ENCODE measurements around the gene RPL35. TPM values are rescaled to one million over a fixed set of nuclear protein-coding genes. Genes with fewer than 3 reads are reported as not detected.

The RPL35 gene
- total and polyA plus RNA-seq, 2 of the 8 experiments (the other 6 are each of a cell fraction or from before 2014, with no cell fraction given), result 1,831 to 2,448 TPM

- TF ChIP-seq EP300 (IDR thresholded peaks at IDR 0.05; ENCODE audit: borderline replicate concordance in 1 of 2, low read depth in 2 of 2, low read length in 2 of 2), result no peak
- no peak for TF ChIP-seq JUN (IDR thresholded peaks at IDR 0.05; ENCODE audit: low read depth, low read length)
- TF ChIP-seq SP1 (IDR thresholded peaks at IDR 0.05; ENCODE audit: low read depth, low read length), result no peak
- no peak for TF ChIP-seq NANOG (IDR thresholded peaks at IDR 0.05; ENCODE audit: insufficient read depth, low read depth, low read length, poor library complexity, severe bottlenecking)
- H3K36me3 ChIP-seq (ENCODE audit: control insufficient read depth in 2 of 4, insufficient read depth in 4 of 4, low read length in 3 of 4), result no peaks in the 10 kb centered on the region
- H3K18ac ChIP-seq (ENCODE audit: extremely low read depth, low read length), result 0 out of 2 replicates have a peak overlapping the region, but pooled peaks have one; percentile 3
- no peak overlapping the region for H3K27ac ChIP-seq (ENCODE audit: low read depth, low read length)
- no peaks in the 10 kb centered on the region for H3K27me3 ChIP-seq (replicated peaks in 1 of 4; ENCODE audit: control insufficient read depth in 3 of 4, extremely low read depth in 1 of 4, insufficient read depth in 3 of 4, low read length in 3 of 4)
- H3K23ac ChIP-seq (ENCODE audit: insufficient read length), result no peak overlapping the region
- no peak overlapping the region for H2BK120ac ChIP-seq (replicated peaks; ENCODE audit: low read depth, low read length)
- no peak overlapping the region for H4K91ac ChIP-seq (replicated peaks; ENCODE audit: insufficient read length, low read length)
- no peaks in the 10 kb centered on the region for H3K9me3 ChIP-seq (ENCODE audit: insufficient read depth in 2 of 2, low read depth in 1 of 2, low read length in 1 of 2)
- H3K79me1 ChIP-seq (ENCODE audit: low read depth, low read length), result no peaks in the 10 kb centered on the region
- H3K9ac ChIP-seq (replicated peaks in 1 of 4; ENCODE audit: extremely low read depth in 1 of 4, low read depth in 3 of 4, low read length in 3 of 4), result no peak overlapping the region
- no peak overlapping the region for H2AK5ac ChIP-seq (ENCODE audit: low read depth, low read length)
- no peak overlapping the region for H2BK15ac ChIP-seq (ENCODE audit: low read length)
- no peak overlapping the region for H3K4ac ChIP-seq (replicated peaks; ENCODE audit: insufficient read length, low read depth, low read length)
- peaks cover 10 to 23% (median 16%) of the 10 kb centered on the region in 4 experiments for H3K4me1 ChIP-seq (replicated peaks in 1 of 4; ENCODE audit: control insufficient read depth in 3 of 4, insufficient read depth in 4 of 4, low read length in 3 of 4)
- H4K5ac ChIP-seq (ENCODE audit: insufficient read length, low read depth, low read length), result no peak overlapping the region
- H2BK20ac ChIP-seq (ENCODE audit: low read length), result no peak overlapping the region
- WGBS, 2 experiments (ENCODE audit: extremely low coverage in 1 of 2, insufficient coverage in 1 of 2, insufficient read length in 1 of 2, insufficient replicate concordance in 2 of 2, low coverage in 1 of 2, low lambda C conversion rate in 2 of 2, missing lambda C conversion rate in 1 of 2), result 96% methylated on average over 5 of the region's 5 CpGs; no CpG with 5 or more reads in 1 of the 2 experiments
- no peak overlapping the region for H2AFZ ChIP-seq (ENCODE audit: low read length)
- no peak overlapping the region for H3K56ac ChIP-seq (replicated peaks; ENCODE audit: insufficient read length, low read depth, low read length)
- no peak for DNase-seq (ENCODE audit: low read depth in 1 of 2, low spot score in 2 of 2)
- no peak overlapping the region for H3K14ac ChIP-seq (ENCODE audit: insufficient read length)
- POLR2A ChIA-PET (ENCODE audit: partially characterized antibody), result interaction anchor here (0.8 to 5.9 kb wide), 4 partner anchors 25 to 48 kb away, joined by 3 to 23 read pairs (median 6); partner anchors contain the start of genes ARPC5L, NR6A1 and RPL35
- CTCF ChIA-PET (ENCODE audit: partially characterized antibody), result interaction anchor here (0.7 to 65.2 kb wide), 8 partner anchors 12 to 196 kb away, joined by 3 to 1529 read pairs (median 3); partner anchors contain the start of genes ARPC5L, NR6A1, OLFML2A and RPL35
- H3K4me3 ChIP-seq (ENCODE audit: extremely low read depth in 1 of 4, insufficient read depth in 2 of 4, low read depth in 3 of 4, low read length in 4 of 4), result no peak overlapping the region
- no peak for FAIRE-seq
- H2BK5ac ChIP-seq (ENCODE audit: low read depth, low read length), result no peak overlapping the region
- H3K79me2 ChIP-seq (ENCODE audit: control insufficient read depth in 1 of 2, insufficient read depth in 2 of 2, low read length in 2 of 2), result no peaks in the 10 kb centered on the region
- no peak overlapping the region for H3K4me2 ChIP-seq (ENCODE audit: insufficient read depth in 1 of 2, low read depth in 2 of 2, low read length in 2 of 2)
- H4K8ac ChIP-seq (ENCODE audit: extremely low read depth, insufficient read depth, low read length), result no peak overlapping the region
- H4K20me1 ChIP-seq (replicated peaks in 1 of 2; ENCODE audit: control insufficient read depth in 1 of 2, insufficient read depth in 2 of 2, low read length in 2 of 2), result no peaks in the 10 kb centered on the region
- H3K23me2 ChIP-seq (ENCODE audit: low read depth, low read length), result peaks cover 2% of the 10 kb centered on the region; the same call in 1 of the 2 replicates
- H2BK12ac ChIP-seq (ENCODE audit: low read depth, low read length), result no peak overlapping the region
These were observed 47.6 kb downstream of the RPL35 start for GRCh38 chr9:124814164-124814535.
